PC-3 (cell line): ENCODE measurements around the gene CROCC2.

ENCODE experiments used
- EZH2 ChIP-seq: fragments of 300-600 bp; sonication (generic); IDR thresholded peaks from one replicate; pipeline ENCODE4 v1.6.1; 2017; ENCODE audit warnings: antibody characterized with exemption, mild to moderate bottlenecking, low read length; ENCODE audit not compliant: unreplicated experiment
- EZH2phosphoT487 ChIP-seq: fragments of 300-600 bp; sonication (generic); IDR thresholded peaks from 2 replicates; pipeline ENCODE4 v1.6.1; 2018; ENCODE audit warnings: mild to moderate bottlenecking, antibody characterized with exemption, low read length, borderline replicate concordance
- TF ChIP-seq, protein P1 (sequence below): fragments of 300-600 bp; sonication (generic); conservative IDR thresholded peaks from 2 replicates; pipeline ENCODE4 v1.5.1; 2017; ENCODE audit warnings: antibody characterized with exemption, low read depth, mild to moderate bottlenecking, low read length

- TF ChIP-seq, protein P1, sequence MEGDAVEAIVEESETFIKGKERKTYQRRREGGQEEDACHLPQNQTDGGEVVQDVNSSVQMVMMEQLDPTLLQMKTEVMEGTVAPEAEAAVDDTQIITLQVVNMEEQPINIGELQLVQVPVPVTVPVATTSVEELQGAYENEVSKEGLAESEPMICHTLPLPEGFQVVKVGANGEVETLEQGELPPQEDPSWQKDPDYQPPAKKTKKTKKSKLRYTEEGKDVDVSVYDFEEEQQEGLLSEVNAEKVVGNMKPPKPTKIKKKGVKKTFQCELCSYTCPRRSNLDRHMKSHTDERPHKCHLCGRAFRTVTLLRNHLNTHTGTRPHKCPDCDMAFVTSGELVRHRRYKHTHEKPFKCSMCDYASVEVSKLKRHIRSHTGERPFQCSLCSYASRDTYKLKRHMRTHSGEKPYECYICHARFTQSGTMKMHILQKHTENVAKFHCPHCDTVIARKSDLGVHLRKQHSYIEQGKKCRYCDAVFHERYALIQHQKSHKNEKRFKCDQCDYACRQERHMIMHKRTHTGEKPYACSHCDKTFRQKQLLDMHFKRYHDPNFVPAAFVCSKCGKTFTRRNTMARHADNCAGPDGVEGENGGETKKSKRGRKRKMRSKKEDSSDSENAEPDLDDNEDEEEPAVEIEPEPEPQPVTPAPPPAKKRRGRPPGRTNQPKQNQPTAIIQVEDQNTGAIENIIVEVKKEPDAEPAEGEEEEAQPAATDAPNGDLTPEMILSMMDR: no peak
- TF ChIP-seq EZH2 (no peak), EZH2phosphoT487 (no peak)
These were observed 124.2 kb downstream of the CROCC2 start for GRCh38 chr2:241030333-241030680.
